B cell (primary cell): ENCODE measurements around the gene DTNBP1. TPM values are rescaled to one million over a fixed set of nuclear protein-coding genes. Genes with fewer than 3 reads are reported as not detected.

Experiments used
- ATAC-seq: fragments of 200-7000 bp; cut with Tn5 transposase; one replicate; pipeline ENCODE4 v1.10.0; 2021; ENCODE audit warnings: low read depth, mild to moderate bottlenecking, moderate number of reproducible peaks, moderate library complexity
- CTCF ChIA-PET: fragments of 350-600 bp; sonication (Branson Sonifier 250); formaldehyde crosslinking; loops from one replicate; lab custom pipeline; 2021; ENCODE audit warnings: antibody characterized with exemption, inconsistent platforms; lab: Charles Lee
- POLR2A ChIA-PET: fragments of 350-600 bp; sonication (Branson Sonifier 250); formaldehyde crosslinking; loops from one replicate; lab custom pipeline; 2021; ENCODE audit warnings: antibody characterized with exemption; lab: Charles Lee
- DNase-seq: peaks from one replicate; pipeline ENCODE4 v3.0.0; 2013
- H2AFZ ChIP-seq: 2 replicates; pipeline ENCODE4 v1.6.1; 2012; ENCODE audit warnings: mild to moderate bottlenecking, low read depth, low read length; ENCODE audit not compliant: insufficient read depth, poor library complexity, severe bottlenecking
- H3K27ac ChIP-seq, 2 donors: 1 replicate in 1 of 2; 2 replicates in 1 of 2; pipeline ENCODE4 v1.5.1; 2012 to 2013; ENCODE audit warnings: low read length in 2 of 2, mild to moderate bottlenecking in 2 of 2, moderate library complexity in 1 of 2
- H3K27me3 ChIP-seq, 4 experiments: fragments of 200-600 bp in 1 of 4; sonication (generic) in 1 of 4; replicated peaks in 1 of 4; 1 replicate in 2 of 4; 2 replicates in 2 of 4; pipeline versions ENCODE4 v1.6.1 to v1.7.0; 2013 to 2016; ENCODE audit warnings: low read length in 3 of 4, mild to moderate bottlenecking in 2 of 4, mixed read lengths in 1 of 4, moderate library complexity in 1 of 4; ENCODE audit not compliant: insufficient read depth in 4 of 4, control insufficient read depth in 3 of 4; ENCODE audit errors: control extremely low read depth in 1 of 4
- H3K36me3 ChIP-seq, 2 experiments: replicated peaks in 1 of 2; 1 replicate in 1 of 2; 2 replicates in 1 of 2; pipeline versions ENCODE4 v1.6.1 to v1.7.1; 2013; ENCODE audit warnings: low read length in 1 of 2; ENCODE audit not compliant: insufficient read depth in 2 of 2, control insufficient read depth in 1 of 2; ENCODE audit errors: control extremely low read depth in 1 of 2, extremely low read depth in 1 of 2
- H3K4me1 ChIP-seq, 2 donors: fragments of 200-600 bp in 1 of 2; sonication (generic) in 1 of 2; 1 replicate in 1 of 2; 2 replicates in 1 of 2; pipeline versions ENCODE4 v1.5.1 to v1.6.1; 2013 to 2017; ENCODE audit warnings: low read length in 2 of 2; ENCODE audit not compliant: control insufficient read depth in 2 of 2, insufficient read depth in 2 of 2
- H3K4me2 ChIP-seq: replicated peaks from 2 replicates; pipeline ENCODE3; 2012; ENCODE audit warnings: mild to moderate bottlenecking, low read depth, low read length; ENCODE audit not compliant: poor library complexity, severe bottlenecking
- H3K4me3 ChIP-seq, 5 experiments: fragments of 200-600 bp in 1 of 5; sonication (generic) in 1 of 5; 1 replicate in 3 of 5; 2 replicates in 2 of 5; pipeline versions ENCODE4 v1.5.1 to v1.7.0; 2011 to 2016; ENCODE audit warnings: low read length in 4 of 5, mild to moderate bottlenecking in 4 of 5, low read depth in 2 of 5, control low read depth in 1 of 5, moderate library complexity in 1 of 5; ENCODE audit not compliant: insufficient read depth in 1 of 5; ENCODE audit errors: control extremely low read depth in 1 of 5, extremely low read depth in 1 of 5
- H3K79me2 ChIP-seq: fragments of 200-600 bp; sonication (generic); one replicate; pipeline ENCODE4 v1.6.0; 2016; ENCODE audit warnings: low read length; ENCODE audit not compliant: control insufficient read depth, insufficient read depth
- H3K9ac ChIP-seq: fragments of 200-600 bp; sonication (generic); 2 replicates; pipeline ENCODE4 v1.6.1; 2017; ENCODE audit warnings: mild to moderate bottlenecking, low read length, moderate library complexity
- H3K9me3 ChIP-seq, 3 donors: one replicate each; pipeline versions ENCODE4 v1.6.1 to v1.7.1; 2013; ENCODE audit warnings: low read length in 2 of 3; ENCODE audit not compliant: control insufficient read depth in 2 of 3, insufficient read depth in 1 of 3; ENCODE audit errors: control extremely low read depth in 1 of 3
- H4K20me1 ChIP-seq: 2 replicates; pipeline ENCODE4 v1.6.0; 2012; ENCODE audit warnings: mild to moderate bottlenecking, low read length; ENCODE audit not compliant: insufficient read depth, control insufficient read depth, poor library complexity, severe bottlenecking
- H3K27ac Mint-ChIP-seq: one replicate; pipeline ENCODE4 v1.8.0; 2021; ENCODE audit warnings: mixed read lengths
- H3K27me3 Mint-ChIP-seq: one replicate; pipeline ENCODE4 v1.8.0; 2021; ENCODE audit warnings: mixed read lengths
- H3K4me1 Mint-ChIP-seq: one replicate; pipeline ENCODE4 v1.8.0; 2021; ENCODE audit warnings: mixed read lengths
- H3K4me3 Mint-ChIP-seq: one replicate; pipeline ENCODE4 v1.8.0; 2021; ENCODE audit warnings: mixed read lengths
- H3K9me3 Mint-ChIP-seq: one replicate; pipeline ENCODE4 v1.8.0; 2022; ENCODE audit warnings: mixed read lengths; ENCODE audit not compliant: insufficient read depth
- EZH2 ChIP-seq: IDR thresholded peaks from 2 replicates; pipeline ENCODE4 v1.6.1; 2012; ENCODE audit warnings: borderline replicate concordance, low read depth, mild to moderate bottlenecking, moderate library complexity, low read length; ENCODE audit not compliant: insufficient read depth, poor library complexity, severe bottlenecking
- WGBS: methylation state at CpG from one replicate; pipeline ENCODE4 v1.1.5; 2013; ENCODE audit warnings: missing lambda C conversion rate; ENCODE audit not compliant: insufficient coverage; 5-methylcytosine and 5-hydroxymethylcytosine counted together
- intact Hi-C: fragments of 100-400 bp; cut with micrococcal nuclease; formaldehyde crosslinking; loops from one replicate; pipeline ENCODE4 v1.10.0; 2022
- polyA plus RNA-seq: library from polyadenylated mRNA; depleted of rRNA; stranded (reverse); fragments of >200 nt; gene quantifications from 2 replicates; pipeline ENCODE4 v1.2.3, GENCODE V29; 2012
- total RNA-seq, 2 donors: library from RNA; stranded (reverse); fragments of 120-200 nt in 1 of 2; gene quantifications; 1 replicate in 1 of 2; 2 replicates in 1 of 2; pipeline versions ENCODE4 v1.2.3 to v1.2.4, GENCODE V29; 2013 to 2022
- TF ChIP-seq, protein P1 (sequence below): fragments of 200-600 bp; IDR thresholded peaks from one replicate; pipeline ENCODE4 v1.8.0; 2022; ENCODE audit warnings: antibody characterized with exemption, mild to moderate bottlenecking

DTNBP1 gene
- total and polyA plus RNA-seq, 2 donors (not counting 1 experiment from before 2014, with no cell fraction given) = 31.4 to 73.0 TPM

DNA sequence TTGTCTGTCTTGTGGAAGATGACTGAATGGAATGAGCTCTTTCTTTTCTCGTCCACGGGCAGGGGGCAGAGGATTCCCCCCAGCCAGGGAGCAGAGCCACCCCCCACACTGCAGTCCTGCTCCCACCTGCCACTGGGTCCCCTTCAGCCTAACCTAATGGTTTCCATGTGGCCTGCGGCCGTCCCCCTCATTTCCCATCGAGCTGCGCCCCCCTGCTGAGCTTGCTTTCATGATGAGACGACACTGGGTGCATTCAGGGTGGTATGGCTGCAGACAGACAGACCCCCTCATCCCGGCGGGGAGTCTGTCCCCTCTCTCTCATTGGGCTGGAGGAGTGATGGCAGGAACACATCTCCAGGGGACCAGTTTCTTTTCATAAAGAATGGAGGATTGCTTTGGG is 140.8 kb downstream of the DTNBP1 start:
- no peaks in the 10 kb centered on the region for H4K20me1 ChIP-seq
- no peak overlapping the region for H3K9ac ChIP-seq
- WGBS = 88% methylated on average over 7 of the region's 9 CpGs
- no peaks in the 10 kb centered on the region for H3K79me2 ChIP-seq
- H3K9me3 ChIP-seq = peaks cover 0 to 4% (median 0%) of the 10 kb centered on the region in 3 donors
- DNase-seq (no peak), ATAC-seq (no peak)
- intact Hi-C loops = no loop called here
- no peak overlapping the region for H3K4me3 Mint-ChIP-seq
- H2AFZ ChIP-seq = no peak overlapping the region
- H3K4me2 ChIP-seq = no peak overlapping the region
- H3K4me1 Mint-ChIP-seq = peaks cover 15% of the 10 kb centered on the region
- H3K4me1 ChIP-seq = no peaks in the 10 kb centered on the region
- no peak overlapping the region for H3K4me3 ChIP-seq
- no peaks in the 10 kb centered on the region for H3K27me3 ChIP-seq
- TF ChIP-seq EZH2 = no peak
- TF ChIP-seq, protein P1, sequence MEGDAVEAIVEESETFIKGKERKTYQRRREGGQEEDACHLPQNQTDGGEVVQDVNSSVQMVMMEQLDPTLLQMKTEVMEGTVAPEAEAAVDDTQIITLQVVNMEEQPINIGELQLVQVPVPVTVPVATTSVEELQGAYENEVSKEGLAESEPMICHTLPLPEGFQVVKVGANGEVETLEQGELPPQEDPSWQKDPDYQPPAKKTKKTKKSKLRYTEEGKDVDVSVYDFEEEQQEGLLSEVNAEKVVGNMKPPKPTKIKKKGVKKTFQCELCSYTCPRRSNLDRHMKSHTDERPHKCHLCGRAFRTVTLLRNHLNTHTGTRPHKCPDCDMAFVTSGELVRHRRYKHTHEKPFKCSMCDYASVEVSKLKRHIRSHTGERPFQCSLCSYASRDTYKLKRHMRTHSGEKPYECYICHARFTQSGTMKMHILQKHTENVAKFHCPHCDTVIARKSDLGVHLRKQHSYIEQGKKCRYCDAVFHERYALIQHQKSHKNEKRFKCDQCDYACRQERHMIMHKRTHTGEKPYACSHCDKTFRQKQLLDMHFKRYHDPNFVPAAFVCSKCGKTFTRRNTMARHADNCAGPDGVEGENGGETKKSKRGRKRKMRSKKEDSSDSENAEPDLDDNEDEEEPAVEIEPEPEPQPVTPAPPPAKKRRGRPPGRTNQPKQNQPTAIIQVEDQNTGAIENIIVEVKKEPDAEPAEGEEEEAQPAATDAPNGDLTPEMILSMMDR = no peak
- no peaks in the 10 kb centered on the region for H3K9me3 Mint-ChIP-seq
- H3K27me3 Mint-ChIP-seq = no peaks in the 10 kb centered on the region
- H3K36me3 ChIP-seq = peaks cover 5 to 87% of the 10 kb centered on the region in 2 experiments
- H3K27ac Mint-ChIP-seq = peak overlapping the region; percentile 56
- ChIA-PET CTCF (interaction anchor here (1.5 kb wide), 1 partner anchor 101 kb away, joined by 5 read pairs; no protein-coding TSS in a partner anchor), POLR2A (interaction anchor here (0.6 kb wide), 1 partner anchor 660 kb away, joined by 3 read pairs; no protein-coding TSS in a partner anchor)
- H3K27ac ChIP-seq = peak overlapping the region in 1 of 2 donors; percentile 16

DNA sequence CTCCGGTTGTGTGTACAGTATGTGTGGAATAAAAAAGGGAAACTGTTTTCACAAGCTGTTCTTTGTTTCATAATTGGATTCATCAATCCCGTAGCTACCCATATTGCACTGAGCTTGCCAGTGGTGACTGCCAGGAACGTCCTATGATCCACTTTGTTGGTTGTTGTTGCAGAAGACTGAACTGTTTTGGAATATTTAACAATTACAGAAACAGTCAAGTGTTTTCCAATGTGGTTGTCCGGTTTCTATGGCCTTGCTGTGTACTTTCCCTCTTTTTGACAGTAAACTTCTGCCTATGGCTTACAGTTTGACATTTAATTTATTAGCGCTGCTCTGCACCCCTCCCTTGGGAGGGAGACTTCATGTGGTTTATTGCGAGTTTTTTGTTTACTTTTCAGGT is 141.2 kb downstream of the DTNBP1 start:
- peak overlapping the region in 1 of 2 donors; percentile 11 for H3K27ac ChIP-seq
- no peak overlapping the region for H3K4me3 ChIP-seq
- ChIA-PET CTCF (interaction anchor here (1.5 kb wide), 1 partner anchor 102 kb away, joined by 5 read pairs; no protein-coding TSS in a partner anchor), POLR2A (interaction anchor here (0.6 kb wide), 1 partner anchor 661 kb away, joined by 3 read pairs; no protein-coding TSS in a partner anchor)
- Mint-ChIP-seq H3K27ac (no peak overlapping the region), H3K4me1 (peaks cover 12% of the 10 kb centered on the region), H3K4me3 (no peak overlapping the region), H3K27me3 (no peaks in the 10 kb centered on the region), H3K9me3 (no peaks in the 10 kb centered on the region)
- H3K36me3 ChIP-seq = peaks cover 6 to 91% of the 10 kb centered on the region in 2 experiments
- no peak for TF ChIP-seq EZH2
- TF ChIP-seq, protein P1 = no peak
- H2AFZ ChIP-seq = no peak overlapping the region
- ATAC-seq (no peak), DNase-seq (no peak)
- intact Hi-C loops = no loop called here
- H3K4me2 ChIP-seq = no peak overlapping the region
- H3K27me3 ChIP-seq = no peaks in the 10 kb centered on the region
- H3K4me1 ChIP-seq = no peaks in the 10 kb centered on the region
- no peaks in the 10 kb centered on the region for H3K79me2 ChIP-seq
- 100% methylated on average over 2 of the region's 6 CpGs for WGBS
- H3K9ac ChIP-seq = no peak overlapping the region
- H4K20me1 ChIP-seq = no peaks in the 10 kb centered on the region
- peaks cover 0 to 4% (median 0%) of the 10 kb centered on the region in 3 donors for H3K9me3 ChIP-seq
